GM21423 (cell line): ENCODE measurements around the gene PPP2R5C.
A peak's percentile ranks its signal among the peaks of the same experiment; 100 is the strongest.

Experiments used
- ATAC-seq: cut with Tn5 transposase; IDR thresholded peaks from one replicate; pipeline ENCODE4 v1.9.1; 2021; ENCODE audit warnings: mild to moderate bottlenecking, moderate library complexity; ENCODE audit not compliant: unreplicated experiment

The PPP2R5C gene

GRCh38 chr14:101754893-101755292 is 6.6 kb upstream of the PPP2R5C start:
- ATAC-seq = no peak

DNA sequence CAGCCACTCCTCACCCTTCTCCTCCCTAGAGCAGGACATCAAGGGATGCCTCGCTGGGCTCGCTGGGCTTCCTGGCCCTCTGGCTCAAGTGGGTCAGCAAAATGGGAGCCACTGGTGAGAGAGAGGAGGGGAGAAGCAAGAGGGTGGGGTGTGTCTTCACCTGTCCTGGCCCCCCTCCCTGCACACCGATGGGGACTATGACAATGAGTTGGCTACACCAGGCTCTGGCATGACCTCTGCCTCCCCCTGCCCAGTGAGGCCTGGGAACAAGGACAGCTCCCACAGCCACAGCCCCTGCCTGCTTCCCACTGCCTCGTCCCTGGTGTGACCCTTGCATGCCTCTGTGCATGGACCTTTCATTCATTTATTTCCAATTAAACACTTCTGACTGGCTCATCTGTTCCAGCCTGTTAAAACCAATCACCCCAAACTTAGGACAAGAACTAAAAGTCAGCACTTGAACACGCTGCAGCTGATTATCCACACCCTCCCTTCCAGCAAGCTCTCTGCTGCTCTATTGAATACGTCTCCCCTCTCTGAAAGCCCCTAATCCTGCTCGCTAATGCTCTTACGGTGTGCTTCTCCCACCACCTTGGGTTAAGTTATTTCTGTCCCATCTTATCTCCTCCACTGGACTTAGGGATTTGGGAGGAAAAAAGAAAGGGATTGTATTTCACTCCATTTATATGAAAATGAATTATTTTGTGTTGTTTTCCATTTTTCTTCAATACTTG is 5.8 kb upstream of the PPP2R5C start:
- no peak for ATAC-seq

DNA sequence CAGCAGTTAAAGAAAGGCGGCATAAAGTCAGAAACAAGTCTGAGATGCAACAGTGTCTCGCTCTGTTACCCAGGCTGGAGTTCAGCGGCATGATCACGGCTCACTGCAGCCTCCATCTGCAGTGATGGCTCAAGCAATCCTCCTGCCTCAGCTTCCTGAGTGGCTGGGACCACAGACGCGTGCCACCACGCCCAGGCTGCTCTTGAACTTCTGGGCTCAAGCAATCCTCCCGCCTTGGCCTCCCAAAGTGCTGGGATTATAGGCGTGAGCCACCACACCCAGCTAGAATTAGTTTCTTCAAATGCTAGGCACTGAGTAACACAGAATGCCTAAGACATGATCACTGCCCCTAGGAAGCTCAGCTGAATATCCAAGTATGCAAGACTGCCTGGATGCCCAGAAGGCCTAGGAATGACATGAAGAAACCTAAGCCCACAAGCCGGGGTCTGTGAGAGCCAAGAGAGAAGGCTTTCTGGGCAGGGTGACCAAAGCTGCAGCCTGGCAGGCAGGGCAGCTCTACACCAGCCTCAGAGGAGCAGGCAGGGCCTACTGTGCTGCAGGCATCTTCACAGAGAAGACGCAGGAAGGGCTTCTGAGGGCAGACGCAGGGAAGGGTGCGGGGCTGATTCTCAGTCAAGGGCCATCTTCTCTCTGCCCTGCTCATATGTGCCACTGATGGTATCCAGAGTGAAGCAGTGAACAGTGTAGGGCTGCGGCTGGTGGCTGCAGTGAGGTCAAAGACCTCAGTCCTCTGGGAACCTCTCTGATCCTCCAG is 4.3 kb upstream of the PPP2R5C start:
- no peak for ATAC-seq

- no peak for ATAC-seq
Measured at GRCh38 chr14:101757839-101758211, 3.7 kb upstream of the PPP2R5C start.

GRCh38 chr14:101758913-101759593 is 2.5 kb upstream of the PPP2R5C start:
- ATAC-seq = no peak

- peak; percentile 55 for ATAC-seq
Measured at GRCh38 chr14:101760138-101761011, 1.1 kb upstream of the PPP2R5C start.

GRCh38 chr14:101761881-101762529 is 496 bp downstream of the PPP2R5C start:
- ATAC-seq = peak; percentile 10

GRCh38 chr14:101762530-101763101 is 1.1 kb downstream of the PPP2R5C start:
- no peak for ATAC-seq

DNA sequence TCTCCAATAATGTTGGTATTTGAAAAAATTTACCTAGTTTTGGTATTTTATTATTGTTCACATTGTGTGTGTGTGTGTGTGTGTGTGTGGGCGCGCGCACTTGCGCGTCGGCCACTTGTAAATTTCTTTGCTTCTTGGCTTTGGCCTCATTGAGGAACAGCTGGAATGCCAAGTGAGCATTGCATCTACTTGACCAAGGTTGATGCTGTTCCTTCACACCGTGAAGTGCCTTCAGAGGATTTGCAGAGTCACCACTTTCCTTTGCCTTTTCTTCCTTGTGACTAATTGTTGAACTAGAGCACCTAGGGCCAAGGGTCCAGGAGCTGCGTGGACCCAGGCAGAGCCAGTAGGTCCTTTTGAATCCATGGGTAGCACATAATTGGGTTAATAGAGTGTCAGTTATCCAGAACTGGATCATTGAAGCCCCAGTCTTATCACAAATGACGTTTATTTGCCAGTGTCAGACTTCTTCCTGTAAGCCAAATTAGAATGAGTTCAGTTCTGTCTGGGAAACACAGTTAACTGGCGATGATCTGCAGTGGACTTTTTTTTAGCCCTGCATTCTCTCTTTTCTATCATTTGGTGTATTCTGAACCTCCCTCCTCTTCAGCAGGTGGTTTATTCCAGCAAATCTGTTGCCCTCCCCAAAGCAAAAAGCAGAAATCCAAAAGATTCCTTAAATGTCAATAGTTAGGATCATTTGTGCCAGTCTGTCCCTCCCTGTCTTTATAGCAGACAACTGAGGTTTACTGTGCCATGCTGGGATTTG is 2.6 kb downstream of the PPP2R5C start:
- ATAC-seq = no peak

GRCh38 chr14:101767618-101768362 is 6.3 kb downstream of the PPP2R5C start:
- no peak for ATAC-seq

- no peak for ATAC-seq
Measured at GRCh38 chr14:101770183-101770582, 8.7 kb downstream of the PPP2R5C start.

- ATAC-seq = no peak
Measured at GRCh38 chr14:101772770-101773169, 11.3 kb downstream of the PPP2R5C start.

DNA sequence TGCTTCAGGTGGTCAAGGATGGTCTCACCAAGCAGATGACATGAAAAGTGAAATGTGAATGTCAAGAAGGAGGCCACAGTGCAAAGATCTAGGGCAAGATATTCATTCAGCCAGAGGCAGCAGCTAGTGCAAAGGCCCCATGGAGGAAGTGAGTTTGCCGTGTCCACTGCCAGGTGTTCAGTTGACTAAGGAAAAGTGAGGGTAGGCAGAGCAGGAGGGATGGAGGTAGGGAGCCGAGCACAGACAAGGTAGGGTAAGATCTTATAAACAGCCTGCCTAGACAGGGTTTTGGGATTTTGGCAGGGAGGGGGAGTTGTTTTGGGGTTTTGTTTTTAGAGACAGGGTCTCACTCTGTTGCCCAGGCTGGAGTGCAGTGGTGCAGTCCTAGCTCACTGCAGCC is 11.9 kb downstream of the PPP2R5C start:
- no peak for ATAC-seq

DNA sequence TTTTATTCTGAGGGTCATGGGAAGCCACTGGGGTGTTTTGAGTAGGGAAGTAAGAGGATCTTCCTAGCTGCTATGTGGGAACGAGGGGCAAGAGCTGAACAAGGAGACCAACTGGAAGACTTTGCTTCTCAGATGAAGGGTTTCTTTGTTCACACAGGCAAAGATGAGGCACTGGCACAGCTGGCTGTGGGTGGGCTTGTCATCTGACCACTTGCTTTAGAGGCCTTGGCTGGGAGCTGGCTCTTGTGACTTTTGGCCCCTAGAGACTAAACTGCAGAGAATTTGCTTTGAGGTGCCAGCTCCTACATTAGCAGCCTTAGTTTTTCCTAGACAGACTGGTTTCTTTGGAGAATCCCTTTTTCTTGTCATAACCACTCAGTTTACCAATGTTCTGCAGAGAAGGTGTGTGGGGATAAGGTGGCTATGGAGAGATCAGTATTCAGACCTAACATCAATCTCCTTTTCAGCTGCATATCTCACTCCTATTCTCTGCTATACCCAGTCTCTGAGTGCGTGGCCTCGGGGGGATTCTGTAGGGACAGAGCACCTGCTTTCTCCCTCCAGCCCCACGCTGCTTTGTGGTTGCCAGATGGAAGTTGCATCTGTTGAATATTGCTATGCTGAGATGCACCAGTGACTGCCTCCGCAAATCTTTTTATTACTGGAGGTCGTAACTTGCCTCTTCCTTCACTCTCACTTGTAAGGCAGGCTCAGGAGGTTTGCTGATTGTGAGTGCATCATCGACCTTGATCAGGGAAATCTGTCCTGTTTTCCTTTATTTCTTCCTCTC is 12.7 kb downstream of the PPP2R5C start:
- no peak for ATAC-seq

- no peak for ATAC-seq
Measured at GRCh38 chr14:101774814-101775213, 13.3 kb downstream of the PPP2R5C start.

DNA sequence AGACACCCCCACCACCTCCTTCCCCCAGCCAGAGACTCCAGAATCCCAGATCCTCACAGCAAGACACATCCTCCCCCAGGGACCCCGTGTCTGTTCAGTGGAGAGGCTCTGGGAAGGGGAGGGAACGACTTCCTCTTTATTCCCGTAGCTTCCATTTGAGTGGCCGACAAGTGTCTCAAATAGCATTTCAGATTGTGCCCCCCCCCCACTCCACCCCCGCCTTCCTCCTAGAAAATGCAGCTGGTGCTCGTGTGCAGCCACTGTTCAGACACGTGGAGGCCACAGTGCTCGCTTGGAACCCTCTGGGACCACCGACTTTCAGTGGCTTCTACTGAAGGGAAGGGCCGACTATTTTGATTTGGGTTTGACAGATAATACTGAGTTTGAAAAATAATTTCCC is 14.3 kb downstream of the PPP2R5C start:
- no peak for ATAC-seq

DNA sequence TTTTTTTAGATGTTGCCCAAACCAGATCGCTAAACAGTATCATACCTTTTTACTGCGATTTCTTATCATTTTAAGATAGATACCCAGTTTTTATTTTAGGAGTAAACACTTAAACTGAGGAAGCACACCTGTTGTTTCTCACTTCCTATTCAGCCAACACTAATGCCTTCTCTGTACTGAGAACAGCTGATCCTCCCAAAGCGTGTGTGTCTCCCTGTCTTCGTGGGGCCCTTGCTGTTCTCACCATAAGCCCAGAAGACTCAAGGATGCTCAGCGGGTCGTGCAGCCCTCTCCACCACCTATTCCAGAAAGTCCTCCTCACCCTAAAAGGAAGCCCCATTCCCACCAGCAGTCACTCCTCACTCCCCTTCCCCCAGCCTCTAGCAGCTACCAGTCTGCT is 14.8 kb downstream of the PPP2R5C start:
- no peak for ATAC-seq

GRCh38 chr14:101780390-101780789 is 18.9 kb downstream of the PPP2R5C start:
- ATAC-seq = no peak
